Measurements from ENCODE around the gene LRRC59. TPM values are rescaled to one million over a fixed set of nuclear protein-coding genes. Genes with fewer than 3 reads are reported as not detected.

LRRC59 gene
- total RNA-seq (100 to 1,000 TPM; 102 to 151 TPM), polyA plus RNA-seq (ENCODE audit: insufficient read length in 6 of 6) (10 to 100 TPM; 43.6 to 65.5 (median 49.2) TPM)
- long read RNA-seq, donor 1, transcript LRRC59-201 (7 exons, 2,910 nt) = major isoform, 24 of 25 reads
- long read RNA-seq, donor 1, partial matches to known transcripts = 0 of 25 reads
- long read RNA-seq, donor 1, other reads (novel, unspliced or antisense) = 0 of 25 reads
- long read RNA-seq, donor 2, transcript LRRC59-201 (7 exons, 2,910 nt) = major isoform, 18 of 19 reads
- long read RNA-seq, donor 2, partial matches to known transcripts = 0 of 19 reads
- long read RNA-seq, donor 2, other reads (novel, unspliced or antisense) = 0 of 19 reads
- long read RNA-seq, donor 3, transcript LRRC59-201 (7 exons, 2,910 nt) = major isoform, 13 of 13 reads
- long read RNA-seq, donor 3, partial matches to known transcripts = 0 of 13 reads
- long read RNA-seq, donor 3, other reads (novel, unspliced or antisense) = 0 of 13 reads
- long read RNA-seq, donor 4, transcript LRRC59-201 (7 exons, 2,910 nt) = major isoform, 14 of 15 reads
- long read RNA-seq, donor 4, partial matches to known transcripts = 1 of 15 reads
- long read RNA-seq, donor 4, other reads (novel, unspliced or antisense) = 0 of 15 reads
- long read RNA-seq, donor 5, transcript LRRC59-201 (7 exons, 2,910 nt) = major isoform, 11 of 12 reads
- long read RNA-seq, donor 5, partial matches to known transcripts = 0 of 12 reads
- long read RNA-seq, donor 5, other reads (novel, unspliced or antisense) = 0 of 12 reads
- long read RNA-seq, donor 6, transcript LRRC59-201 (7 exons, 2,910 nt) = major isoform, 9 of 9 reads
- long read RNA-seq, donor 6, partial matches to known transcripts = 0 of 9 reads
- long read RNA-seq, donor 6, other reads (novel, unspliced or antisense) = 0 of 9 reads
- long read RNA-seq, donor 7, transcript LRRC59-201 (7 exons, 2,910 nt) = major isoform, 13 of 13 reads
- long read RNA-seq, donor 7, partial matches to known transcripts = 0 of 13 reads
- long read RNA-seq, donor 7, other reads (novel, unspliced or antisense) = 0 of 13 reads
- long read RNA-seq, donor 8, transcript LRRC59-201 (7 exons, 2,910 nt) = major isoform, 23 of 23 reads
- long read RNA-seq, donor 8, partial matches to known transcripts = 0 of 23 reads
- long read RNA-seq, donor 8, other reads (novel, unspliced or antisense) = 0 of 23 reads
- long read RNA-seq, donor 9 = 0 reads
- long read RNA-seq, donor 10, transcript LRRC59-201 (7 exons, 2,910 nt) = major isoform, 6 of 7 reads
- long read RNA-seq, donor 10, partial matches to known transcripts = 1 of 7 reads
- long read RNA-seq, donor 10, other reads (novel, unspliced or antisense) = 0 of 7 reads
- long read RNA-seq, donor 11 = 0 reads
- long read RNA-seq, donor 12, transcript LRRC59-201 (7 exons, 2,910 nt) = major isoform, 16 of 17 reads
- long read RNA-seq, donor 12, partial matches to known transcripts = 0 of 17 reads
- long read RNA-seq, donor 12, other reads (novel, unspliced or antisense) = 0 of 17 reads

DNA sequence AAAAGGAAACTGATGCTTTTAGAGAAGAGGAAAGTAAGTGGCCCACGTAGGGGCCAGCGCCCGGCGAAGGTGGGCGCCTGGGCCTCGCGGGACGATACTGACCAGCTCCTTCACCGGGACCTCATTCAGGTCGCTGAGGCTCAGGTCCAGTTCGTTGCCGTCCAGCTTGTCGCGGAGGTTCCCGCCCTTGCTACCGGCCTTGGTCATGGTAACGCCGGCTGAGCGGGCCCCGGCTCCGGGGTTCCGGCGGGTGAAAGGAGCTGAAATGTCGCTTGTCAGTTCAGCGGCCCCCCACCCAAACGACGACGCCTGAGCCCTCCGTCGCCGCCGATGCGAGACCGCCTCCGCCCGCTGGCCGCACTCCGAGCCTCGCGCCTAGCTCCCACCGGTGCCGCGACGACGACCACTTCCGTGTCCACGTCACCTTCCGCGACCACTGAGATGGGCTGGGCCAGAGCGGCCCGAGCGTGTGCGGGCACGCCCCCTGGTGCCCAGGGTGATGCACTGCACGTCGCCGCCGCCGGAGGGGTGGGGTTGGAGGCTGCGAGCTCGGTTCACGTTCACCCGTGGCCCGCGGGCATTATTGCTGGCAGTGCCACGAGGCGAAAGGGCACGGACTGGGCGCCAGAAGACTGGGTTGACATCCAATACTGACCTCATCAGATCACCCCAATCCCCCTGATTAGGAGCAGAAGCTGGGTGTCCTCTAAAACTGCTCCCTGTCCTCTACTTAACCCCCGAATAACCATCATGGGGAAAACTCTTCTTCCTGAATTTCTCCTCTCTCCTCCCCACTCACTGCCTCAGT, at the start of gene LRRC59:
Gene LRRC59, minus strand, starts transcription at position 413 of the 808 bp plus-strand sequence. Its CDS starts 206 bp downstream, at position 207.
- TF ChIP-seq, protein P1, sequence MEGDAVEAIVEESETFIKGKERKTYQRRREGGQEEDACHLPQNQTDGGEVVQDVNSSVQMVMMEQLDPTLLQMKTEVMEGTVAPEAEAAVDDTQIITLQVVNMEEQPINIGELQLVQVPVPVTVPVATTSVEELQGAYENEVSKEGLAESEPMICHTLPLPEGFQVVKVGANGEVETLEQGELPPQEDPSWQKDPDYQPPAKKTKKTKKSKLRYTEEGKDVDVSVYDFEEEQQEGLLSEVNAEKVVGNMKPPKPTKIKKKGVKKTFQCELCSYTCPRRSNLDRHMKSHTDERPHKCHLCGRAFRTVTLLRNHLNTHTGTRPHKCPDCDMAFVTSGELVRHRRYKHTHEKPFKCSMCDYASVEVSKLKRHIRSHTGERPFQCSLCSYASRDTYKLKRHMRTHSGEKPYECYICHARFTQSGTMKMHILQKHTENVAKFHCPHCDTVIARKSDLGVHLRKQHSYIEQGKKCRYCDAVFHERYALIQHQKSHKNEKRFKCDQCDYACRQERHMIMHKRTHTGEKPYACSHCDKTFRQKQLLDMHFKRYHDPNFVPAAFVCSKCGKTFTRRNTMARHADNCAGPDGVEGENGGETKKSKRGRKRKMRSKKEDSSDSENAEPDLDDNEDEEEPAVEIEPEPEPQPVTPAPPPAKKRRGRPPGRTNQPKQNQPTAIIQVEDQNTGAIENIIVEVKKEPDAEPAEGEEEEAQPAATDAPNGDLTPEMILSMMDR (IDR thresholded peaks at IDR 0.05) = peak; percentile 95 to 97
- H3K27ac ChIP-seq = peak within 1 kb of the TSS; percentile 71 to 89
- H3K4me1 ChIP-seq = peaks cover 14 to 38% of the 10 kb centered on the region in 2 donors
- peak within 1 kb of the TSS; percentile 87 to 88 for H3K4me3 ChIP-seq
- H3K27me3 ChIP-seq = no peaks in the 10 kb centered on the region
- ATAC-seq = peak; percentile 99
- H3K36me3 ChIP-seq = peaks cover 0 to 27% of the 10 kb centered on the region in 2 donors
- no peaks in the 10 kb centered on the region for H3K9me3 ChIP-seq
- intact Hi-C loops (cut with DNase I) = no loop called here
- DNase-seq = peak; percentile 86 to 99 (median 92)

DNA sequence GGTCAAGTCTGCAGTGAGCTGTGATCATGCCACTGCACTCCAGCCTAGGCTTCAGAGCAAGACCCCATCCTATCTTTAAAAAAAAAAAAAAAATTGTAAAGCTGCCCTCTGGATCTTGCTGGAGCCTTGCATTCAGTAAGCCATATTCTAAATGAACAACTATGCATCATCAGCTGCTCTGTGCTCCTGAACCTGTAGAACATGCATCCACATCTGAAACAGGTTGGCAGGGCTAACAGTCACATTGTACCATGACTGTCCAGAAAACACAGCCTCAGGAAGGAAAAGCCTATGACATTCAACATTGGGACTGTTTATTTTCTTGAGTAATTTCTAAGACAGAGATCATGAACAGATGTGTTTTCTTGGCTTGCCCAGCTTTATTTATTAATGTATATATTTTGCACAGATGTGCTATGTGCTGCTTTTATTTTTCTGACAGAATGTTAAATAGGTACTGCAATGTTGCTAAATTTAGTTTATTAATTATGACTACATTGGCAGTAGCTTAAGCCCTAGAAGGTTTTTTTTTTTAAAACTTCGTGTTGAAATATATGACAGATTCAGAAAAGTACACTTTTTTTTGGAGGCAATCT, 48.5 kb upstream of the LRRC59 start:
- intact Hi-C loops (cut with DNase I) = no loop called here
- Histone ChIP-seq H3K27ac (no peak overlapping the region), H3K9me3 (no peaks in the 10 kb centered on the region), H3K4me3 (no peak overlapping the region), H3K27me3 (no peaks in the 10 kb centered on the region), H3K36me3 (no peaks in the 10 kb centered on the region), H3K4me1 (peaks cover 7 to 16% of the 10 kb centered on the region in 2 donors)
- DNase-seq = no peak
- TF ChIP-seq, protein P1 (IDR thresholded peaks at IDR 0.05) = no peak
- no peak for ATAC-seq

DNA sequence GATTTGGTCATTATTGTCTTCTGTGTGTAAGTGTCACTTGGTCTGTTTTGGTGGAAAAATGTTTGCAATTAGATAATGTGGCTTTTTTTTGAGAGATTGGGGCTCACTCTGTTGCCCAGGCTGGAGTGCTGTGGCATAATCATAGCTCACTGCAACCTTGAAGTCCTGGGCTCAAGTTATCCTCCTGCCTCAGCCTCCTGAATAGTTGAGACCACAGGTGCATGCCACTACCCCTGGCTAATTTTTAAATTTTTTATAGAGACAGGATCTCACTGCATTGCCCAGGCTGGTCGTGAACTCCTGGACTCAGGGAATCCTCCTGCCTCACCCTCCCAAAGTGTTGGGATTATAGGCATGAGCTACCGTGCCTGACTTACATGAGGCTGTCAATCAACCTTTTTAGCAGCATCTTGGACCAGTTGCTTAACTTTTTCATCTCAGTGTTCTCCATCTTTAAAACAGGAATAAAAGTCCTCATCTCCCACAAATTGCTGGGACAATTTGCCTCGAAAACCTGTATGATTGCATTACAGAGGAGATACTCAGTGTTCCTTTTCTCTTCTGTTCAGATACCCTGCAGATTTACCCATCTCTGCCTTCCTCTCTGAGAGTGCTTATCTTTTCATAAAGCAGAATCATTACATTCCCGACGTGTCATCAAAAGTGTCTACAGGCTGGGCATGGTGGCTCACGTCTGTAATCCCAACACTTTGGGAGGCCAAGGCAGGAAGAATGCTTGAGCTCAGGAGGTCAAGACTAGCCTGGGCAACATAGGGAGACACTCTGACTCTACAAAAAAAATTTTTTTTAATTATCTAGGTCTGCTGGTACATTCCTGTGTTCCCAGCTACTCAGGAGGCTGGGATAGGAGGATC, 47.8 kb upstream of the LRRC59 start:
- Histone ChIP-seq H3K27me3 (no peaks in the 10 kb centered on the region), H3K4me3 (no peak overlapping the region), H3K4me1 (peaks cover 11 to 16% of the 10 kb centered on the region in 2 donors), H3K9me3 (no peaks in the 10 kb centered on the region), H3K27ac (no peak overlapping the region), H3K36me3 (no peaks in the 10 kb centered on the region)
- TF ChIP-seq, protein P1 (IDR thresholded peaks at IDR 0.05) = no peak
- DNase-seq (no peak), ATAC-seq (no peak)
- intact Hi-C loops (cut with DNase I) = no loop called here
